Stimulated activated naive CD8-positive, alpha-beta T cell treated with anti-CD3 and anti-CD28 coated beads, Interleukin-15, Interleukin-2, amounts not matched to agents 100 ng/mL and 50 ng/mL, for 24 hours (primary cell): Measurements from ENCODE around the gene SNRNP25.
"Not testable (repeated sequence)": the region's sequence is repeated elsewhere in the genome, so short reads cannot be mapped to it uniquely, and the experiment has no call there.

Source experiments
- H3K27ac Mint-ChIP-seq: one replicate; pipeline ENCODE4 v1.8.0; 2021; ENCODE audit warnings: mild to moderate bottlenecking, mixed read lengths
- H3K27me3 Mint-ChIP-seq: one replicate; pipeline ENCODE4 v1.8.0; 2021; ENCODE audit warnings: mixed read lengths
- H3K36me3 Mint-ChIP-seq: one replicate; pipeline ENCODE4 v1.8.0; 2021; ENCODE audit warnings: low read depth, mixed read lengths
- H3K4me1 Mint-ChIP-seq: one replicate; pipeline ENCODE4 v1.8.0; 2021; ENCODE audit warnings: low read depth, mixed read lengths
- H3K4me3 Mint-ChIP-seq: one replicate; pipeline ENCODE4 v1.8.0; 2021; ENCODE audit warnings: mild to moderate bottlenecking, mixed read lengths
- H3K9me3 Mint-ChIP-seq: one replicate; pipeline ENCODE4 v1.8.0; 2021; ENCODE audit warnings: mixed read lengths

The SNRNP25 gene

GRCh38 chr16:53346-54236 is at the start of gene SNRNP25, which contains the start of gene POLR3K:
SNRNP25 (plus strand) TSS chr16:53828; CDS start chr16:54017, 189 bp downstream.
POLR3K (minus strand) TSS chr16:53608; CDS start chr16:53586, 22 bp downstream.
- Mint-ChIP-seq H3K4me1 (peaks cover 37% of the 10 kb centered on the region), H3K36me3 (peaks cover 29% of the 10 kb centered on the region), H3K9me3 (no peaks in the 10 kb centered on the region), H3K27me3 (no peaks in the 10 kb centered on the region), H3K4me3 (peak within 1 kb of the TSS; percentile 100), H3K27ac (peak within 1 kb of the TSS; percentile 95)

GRCh38 chr16:9903-10665 is 43.5 kb upstream of the SNRNP25 start:
- H3K27ac Mint-ChIP-seq = no peak overlapping the region
- no peaks in the 10 kb centered on the region for H3K4me1 Mint-ChIP-seq
- H3K27me3 Mint-ChIP-seq = no peaks in the 10 kb centered on the region
- no peaks in the 10 kb centered on the region for H3K9me3 Mint-ChIP-seq
- peak overlapping the region; percentile 60 for H3K4me3 Mint-ChIP-seq
- no peaks in the 10 kb centered on the region for H3K36me3 Mint-ChIP-seq

GRCh38 chr16:10772-11171 is 42.9 kb upstream of the SNRNP25 start:
- not testable (repeated sequence) for H3K9me3 Mint-ChIP-seq, H3K27me3 Mint-ChIP-seq, H3K4me3 Mint-ChIP-seq, H3K4me1 Mint-ChIP-seq, H3K27ac Mint-ChIP-seq, H3K36me3 Mint-ChIP-seq

- not testable (repeated sequence) for H3K4me3 Mint-ChIP-seq, H3K4me1 Mint-ChIP-seq, H3K27ac Mint-ChIP-seq, H3K36me3 Mint-ChIP-seq, H3K27me3 Mint-ChIP-seq, H3K9me3 Mint-ChIP-seq
These were observed 36.4 kb upstream of the SNRNP25 start for GRCh38 chr16:17062-17765.

- H3K36me3 Mint-ChIP-seq, H3K4me3 Mint-ChIP-seq, H3K4me1 Mint-ChIP-seq, H3K27ac Mint-ChIP-seq, H3K27me3 Mint-ChIP-seq, H3K9me3 Mint-ChIP-seq: not testable (repeated sequence)
These were observed 32.7 kb upstream of the SNRNP25 start for GRCh38 chr16:20886-21285.

GRCh38 chr16:24151-24550 is 29.5 kb upstream of the SNRNP25 start:
- H3K4me1 Mint-ChIP-seq, H3K36me3 Mint-ChIP-seq, H3K27ac Mint-ChIP-seq, H3K9me3 Mint-ChIP-seq, H3K4me3 Mint-ChIP-seq, H3K27me3 Mint-ChIP-seq: not testable (repeated sequence)

GRCh38 chr16:25926-26348 is 27.7 kb upstream of the SNRNP25 start:
- not testable (repeated sequence) for H3K4me1 Mint-ChIP-seq, H3K4me3 Mint-ChIP-seq, H3K36me3 Mint-ChIP-seq, H3K27ac Mint-ChIP-seq, H3K9me3 Mint-ChIP-seq, H3K27me3 Mint-ChIP-seq

- not testable (repeated sequence) for H3K36me3 Mint-ChIP-seq, H3K27me3 Mint-ChIP-seq, H3K27ac Mint-ChIP-seq, H3K4me3 Mint-ChIP-seq, H3K9me3 Mint-ChIP-seq
- peaks cover 13% of the 10 kb centered on the region for H3K4me1 Mint-ChIP-seq
These were observed 23.0 kb upstream of the SNRNP25 start for GRCh38 chr16:30627-31026.

- not testable (repeated sequence) for H3K27me3 Mint-ChIP-seq, H3K4me3 Mint-ChIP-seq, H3K9me3 Mint-ChIP-seq, H3K27ac Mint-ChIP-seq
- Mint-ChIP-seq H3K36me3 (peaks cover 12% of the 10 kb centered on the region), H3K4me1 (peaks cover 29% of the 10 kb centered on the region)
These were observed 20.3 kb upstream of the SNRNP25 start for GRCh38 chr16:33154-33876.

- H3K4me3 Mint-ChIP-seq = peak overlapping the region; percentile 4
- no peak overlapping the region for H3K27ac Mint-ChIP-seq
- H3K36me3 Mint-ChIP-seq = peaks cover 12% of the 10 kb centered on the region
- H3K4me1 Mint-ChIP-seq = peaks cover 34% of the 10 kb centered on the region
- H3K9me3 Mint-ChIP-seq = no peaks in the 10 kb centered on the region
- H3K27me3 Mint-ChIP-seq = no peaks in the 10 kb centered on the region
These were observed 19.6 kb upstream of the SNRNP25 start for GRCh38 chr16:33877-34647.

- no peak overlapping the region for H3K27ac Mint-ChIP-seq
- H3K27me3 Mint-ChIP-seq = no peaks in the 10 kb centered on the region
- peak overlapping the region; percentile 4 for H3K4me3 Mint-ChIP-seq
- no peaks in the 10 kb centered on the region for H3K9me3 Mint-ChIP-seq
- peaks cover 17% of the 10 kb centered on the region for H3K36me3 Mint-ChIP-seq
- H3K4me1 Mint-ChIP-seq = peaks cover 40% of the 10 kb centered on the region
These were observed 19.0 kb upstream of the SNRNP25 start for GRCh38 chr16:34648-34987.

GRCh38 chr16:35011-35677 is 18.5 kb upstream of the SNRNP25 start:
- H3K27me3 Mint-ChIP-seq = no peaks in the 10 kb centered on the region
- peaks cover 22% of the 10 kb centered on the region for H3K36me3 Mint-ChIP-seq
- H3K4me1 Mint-ChIP-seq = peaks cover 45% of the 10 kb centered on the region
- H3K9me3 Mint-ChIP-seq = no peaks in the 10 kb centered on the region
- peak overlapping the region; percentile 4 for H3K4me3 Mint-ChIP-seq
- H3K27ac Mint-ChIP-seq = no peak overlapping the region

GRCh38 chr16:35678-36305 is 17.8 kb upstream of the SNRNP25 start:
- Mint-ChIP-seq H3K4me1 (peaks cover 45% of the 10 kb centered on the region), H3K27ac (no peak overlapping the region), H3K9me3 (no peaks in the 10 kb centered on the region), H3K4me3 (no peak overlapping the region), H3K27me3 (no peaks in the 10 kb centered on the region), H3K36me3 (peaks cover 23% of the 10 kb centered on the region)
